GM12872 (cell line): Measurements from ENCODE around the gene SNAP29.

ENCODE experiments used
- CTCF ChIP-seq: IDR thresholded peaks from 3 replicates; pipeline ENCODE4 v1.5.1; 2011; ENCODE audit warnings: low read depth, mild to moderate bottlenecking, low read length, moderate library complexity; ENCODE audit not compliant: insufficient read depth

The SNAP29 gene

GRCh38 chr22:20920881-20921203 lies 62.0 kb downstream of the SNAP29 start:
- no peak for TF ChIP-seq CTCF

- no peak for TF ChIP-seq CTCF
Observed at GRCh38 chr22:20922141-20922751, 63.4 kb downstream of the SNAP29 start.

GRCh38 chr22:20926243-20926642 lies 67.4 kb downstream of the SNAP29 start:
- TF ChIP-seq CTCF, result no peak

GRCh38 chr22:20927940-20928572 lies 69.2 kb downstream of the SNAP29 start:
- TF ChIP-seq CTCF, result no peak

- TF ChIP-seq CTCF, result no peak
Observed at GRCh38 chr22:20928573-20928967, 69.8 kb downstream of the SNAP29 start.

GRCh38 chr22:20930004-20930403 lies 71.2 kb downstream of the SNAP29 start:
- no peak for TF ChIP-seq CTCF

- TF ChIP-seq CTCF, result no peak
Observed at GRCh38 chr22:20931126-20931654, 72.4 kb downstream of the SNAP29 start.
